ENCODE data around the gene MED28.
A peak's percentile ranks its signal among the peaks of the same experiment; 100 is the strongest.
"Not testable (repeated sequence)": the region's sequence is repeated elsewhere in the genome, so short reads cannot be mapped to it uniquely, and the experiment has no call there.

The MED28 gene

GRCh38 chr4:17619416-17620105 is 5.1 kb downstream of the MED28 start:
- no peak for DNase-seq

GRCh38 chr4:17623451-17624001 is 9.1 kb downstream of the MED28 start:
- no peak for DNase-seq

- DNase-seq = no peak
Observed at GRCh38 chr4:17624821-17625220, 10.4 kb downstream of the MED28 start.

GRCh38 chr4:17630228-17630627 is 15.8 kb downstream of the MED28 start:
- no peak for DNase-seq

- DNase-seq = no peak
Observed at GRCh38 chr4:17633600-17633999, 19.2 kb downstream of the MED28 start.

- no peak for DNase-seq
Observed at GRCh38 chr4:17635056-17635455, 20.6 kb downstream of the MED28 start.

- DNase-seq = no peak
Observed at GRCh38 chr4:17636341-17636695, 21.9 kb downstream of the MED28 start.

- peak; percentile 74 for DNase-seq
Observed at GRCh38 chr4:17636696-17637622, 22.5 kb downstream of the MED28 start.

- no peak for DNase-seq
Observed at GRCh38 chr4:17639136-17639535, 24.7 kb downstream of the MED28 start.

- DNase-seq = no peak
Observed at GRCh38 chr4:17642398-17642783, 27.9 kb downstream of the MED28 start.

GRCh38 chr4:17646693-17647092 is 32.3 kb downstream of the MED28 start:
- no peak for DNase-seq

GRCh38 chr4:17647176-17647806 is 32.9 kb downstream of the MED28 start:
- DNase-seq = no peak

- DNase-seq = no peak
Observed at GRCh38 chr4:17647927-17648326, 33.5 kb downstream of the MED28 start.

GRCh38 chr4:17650406-17650805 is 36.0 kb downstream of the MED28 start:
- no peak for DNase-seq

GRCh38 chr4:17654701-17655100 is 40.3 kb downstream of the MED28 start:
- DNase-seq = no peak

GRCh38 chr4:17657090-17657489 is 42.6 kb downstream of the MED28 start:
- DNase-seq = no peak

GRCh38 chr4:17657849-17658248 is 43.4 kb downstream of the MED28 start:
- DNase-seq = no peak

- not testable (repeated sequence) for DNase-seq
Observed at GRCh38 chr4:17659196-17659595, 44.8 kb downstream of the MED28 start.

GRCh38 chr4:17662694-17663093 is 48.3 kb downstream of the MED28 start:
- no peak for DNase-seq

- DNase-seq = no peak
Observed at GRCh38 chr4:17664755-17665154, 50.3 kb downstream of the MED28 start.

GRCh38 chr4:17665346-17665745 is 50.9 kb downstream of the MED28 start:
- no peak for DNase-seq

- DNase-seq = no peak
Observed at GRCh38 chr4:17665852-17666251, 51.4 kb downstream of the MED28 start.

- DNase-seq = no peak
Observed at GRCh38 chr4:17667253-17667652, 52.8 kb downstream of the MED28 start.

All from CD4-positive, alpha-beta T cell treated with Interleukin-17A for 1 hour (primary cell).